Loucy (cell line): ENCODE measurements around the gene RAC3.

Experiments used
- EZH2phosphoT487 ChIP-seq: fragments of 200-600 bp; IDR thresholded peaks from 2 replicates; pipeline ENCODE4 v1.6.1; 2018; ENCODE audit warnings: antibody characterized with exemption, mild to moderate bottlenecking, moderate library complexity, borderline replicate concordance
- TF ChIP-seq, protein P1 (sequence below): fragments of 200-600 bp; sonication (generic); conservative IDR thresholded peaks from 2 replicates; pipeline ENCODE4 v1.5.1; 2014; ENCODE audit warnings: mild to moderate bottlenecking, antibody characterized with exemption, low read length

DNA sequence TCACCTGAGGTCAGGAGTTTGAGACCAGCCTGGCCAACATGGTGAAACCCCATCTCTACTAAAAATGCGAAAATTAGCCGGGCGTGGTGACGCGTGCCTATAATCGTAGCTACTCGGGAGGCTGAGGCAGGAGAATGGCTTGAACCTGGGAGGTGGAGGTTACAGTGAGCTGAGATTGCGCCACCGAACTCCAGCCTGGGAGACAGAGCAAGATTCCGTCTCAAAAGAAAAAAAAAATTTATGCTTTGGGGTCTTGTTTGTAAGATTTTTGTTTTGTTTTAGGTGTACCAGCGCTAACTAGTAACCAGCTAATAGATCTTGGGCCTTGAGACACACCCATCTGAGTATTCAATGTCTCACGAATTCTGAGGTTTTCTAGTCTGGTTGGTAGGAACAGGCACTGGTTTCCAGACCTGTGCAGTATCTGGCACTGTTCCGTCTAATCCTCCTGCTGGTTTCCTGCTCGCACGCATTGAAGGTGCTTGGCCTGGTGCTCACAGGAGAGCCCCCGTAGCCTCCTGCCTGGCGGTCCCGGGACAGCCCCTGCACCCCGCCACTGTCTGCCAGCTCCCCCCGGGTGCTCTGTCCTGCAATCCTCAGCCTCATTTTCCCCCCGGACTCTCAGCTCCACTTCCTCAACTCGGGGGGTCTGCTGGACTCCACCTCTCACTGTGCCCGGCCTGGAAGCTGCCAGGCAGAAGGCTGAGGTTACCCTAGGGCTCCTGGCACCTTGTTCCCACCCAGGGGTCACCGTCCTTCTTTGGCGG lies 44.7 kb downstream of the RAC3 start:
- TF ChIP-seq, protein P1, sequence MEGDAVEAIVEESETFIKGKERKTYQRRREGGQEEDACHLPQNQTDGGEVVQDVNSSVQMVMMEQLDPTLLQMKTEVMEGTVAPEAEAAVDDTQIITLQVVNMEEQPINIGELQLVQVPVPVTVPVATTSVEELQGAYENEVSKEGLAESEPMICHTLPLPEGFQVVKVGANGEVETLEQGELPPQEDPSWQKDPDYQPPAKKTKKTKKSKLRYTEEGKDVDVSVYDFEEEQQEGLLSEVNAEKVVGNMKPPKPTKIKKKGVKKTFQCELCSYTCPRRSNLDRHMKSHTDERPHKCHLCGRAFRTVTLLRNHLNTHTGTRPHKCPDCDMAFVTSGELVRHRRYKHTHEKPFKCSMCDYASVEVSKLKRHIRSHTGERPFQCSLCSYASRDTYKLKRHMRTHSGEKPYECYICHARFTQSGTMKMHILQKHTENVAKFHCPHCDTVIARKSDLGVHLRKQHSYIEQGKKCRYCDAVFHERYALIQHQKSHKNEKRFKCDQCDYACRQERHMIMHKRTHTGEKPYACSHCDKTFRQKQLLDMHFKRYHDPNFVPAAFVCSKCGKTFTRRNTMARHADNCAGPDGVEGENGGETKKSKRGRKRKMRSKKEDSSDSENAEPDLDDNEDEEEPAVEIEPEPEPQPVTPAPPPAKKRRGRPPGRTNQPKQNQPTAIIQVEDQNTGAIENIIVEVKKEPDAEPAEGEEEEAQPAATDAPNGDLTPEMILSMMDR = no peak
- no peak for TF ChIP-seq EZH2phosphoT487
